HG02885 (cell line): Measurements from ENCODE around the gene PSMG3.

Source experiments
- ATAC-seq: cut with Tn5 transposase; IDR thresholded peaks from one replicate; pipeline ENCODE4 v1.9.1; 2021; ENCODE audit warnings: mild to moderate bottlenecking; ENCODE audit not compliant: unreplicated experiment, poor library complexity

The PSMG3 gene

DNA sequence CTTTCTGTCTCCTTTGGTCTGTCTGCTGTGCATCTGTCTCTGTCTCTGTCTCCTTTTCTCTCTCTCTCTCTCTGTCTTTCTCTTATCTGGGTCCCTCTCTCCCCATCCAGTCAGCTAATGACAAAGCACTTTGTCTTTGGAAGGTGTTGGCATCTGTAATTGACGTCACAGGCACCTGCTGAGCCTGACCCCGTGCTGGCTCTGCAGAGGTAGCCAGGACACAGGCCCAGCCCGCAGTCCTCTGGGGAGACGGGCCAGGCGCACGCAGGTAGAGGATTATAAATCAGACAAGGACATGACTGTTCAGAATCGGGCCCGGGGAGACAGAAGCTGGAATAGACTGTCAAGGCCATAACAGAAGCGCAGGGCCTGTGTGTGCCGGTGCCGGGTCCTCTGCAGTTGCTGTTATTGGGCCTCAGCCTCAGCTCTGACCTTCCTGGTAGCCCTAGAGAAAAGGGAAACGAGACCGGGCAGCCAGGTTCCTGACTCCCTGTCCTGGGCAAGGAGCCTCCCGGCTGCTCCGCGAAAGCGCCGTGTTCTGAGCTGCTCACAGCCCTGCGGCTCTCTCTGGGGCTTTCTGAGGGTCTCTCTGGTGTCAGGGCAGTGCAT lies 10.7 kb upstream of the PSMG3 start:
- no peak for ATAC-seq

DNA sequence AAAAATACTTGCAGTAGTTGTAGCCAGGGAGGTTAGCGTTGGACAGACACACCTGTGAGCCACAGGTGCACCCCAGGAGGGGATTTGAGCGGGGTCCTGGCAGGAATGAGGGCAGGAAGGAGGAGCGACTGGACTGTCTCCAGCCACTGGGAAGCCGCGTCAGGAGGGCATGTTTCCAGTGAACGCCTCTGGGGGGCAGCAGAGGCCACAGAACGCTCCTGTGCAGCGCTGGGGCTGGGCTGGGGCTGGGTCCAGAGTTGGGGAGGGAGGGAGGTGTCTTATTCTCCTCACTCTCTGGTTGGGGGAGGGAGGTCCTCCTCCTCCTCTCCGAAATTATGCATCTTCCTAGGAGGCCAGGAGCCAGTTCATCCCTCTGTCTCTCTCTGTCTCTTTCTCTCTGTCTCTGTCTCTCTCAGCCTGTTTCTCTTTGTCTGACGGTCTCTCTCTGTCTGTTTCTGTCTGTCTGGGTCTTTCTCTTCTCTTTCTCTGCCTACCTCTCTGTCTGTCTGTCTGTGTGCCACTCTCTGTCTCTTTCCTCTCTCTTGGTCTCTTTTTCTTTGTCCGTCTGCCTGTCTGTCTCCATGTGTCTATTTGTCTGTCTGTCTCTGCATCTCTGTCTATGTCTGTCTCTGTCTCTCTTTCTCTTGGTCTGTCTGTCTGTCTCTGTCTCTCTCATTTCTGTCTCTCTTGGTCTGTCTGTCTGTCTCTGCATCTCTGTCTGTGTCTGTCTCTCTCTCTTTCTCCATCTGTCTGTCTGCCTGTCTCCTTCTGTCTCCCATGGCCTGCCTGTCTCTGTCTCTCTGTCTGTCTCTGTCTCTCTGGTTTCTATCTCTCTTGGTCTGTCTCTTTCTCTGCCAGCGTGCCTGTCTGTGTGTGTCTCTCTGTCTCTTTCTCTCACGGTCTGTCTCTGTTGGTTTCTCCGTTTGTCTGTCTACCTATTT lies 9.9 kb upstream of the PSMG3 start:
- ATAC-seq = no peak

DNA sequence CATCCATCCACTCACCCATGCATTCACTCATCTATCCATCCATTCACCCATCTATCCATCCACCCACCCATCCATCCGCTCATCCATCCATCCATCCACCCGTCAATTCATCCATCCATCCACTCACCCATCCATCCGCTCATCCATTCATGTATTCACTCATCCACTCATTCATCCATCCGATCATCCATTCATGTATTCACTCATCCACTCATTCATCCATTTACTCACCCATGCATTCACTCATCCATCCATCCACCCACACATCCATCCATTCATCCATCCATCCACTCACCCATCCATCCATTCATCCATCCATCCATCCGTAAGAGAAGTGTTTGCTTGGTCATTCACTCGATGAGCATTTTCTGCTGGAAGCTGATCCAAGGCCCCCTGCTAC lies 8.7 kb upstream of the PSMG3 start:
- ATAC-seq = no peak

DNA sequence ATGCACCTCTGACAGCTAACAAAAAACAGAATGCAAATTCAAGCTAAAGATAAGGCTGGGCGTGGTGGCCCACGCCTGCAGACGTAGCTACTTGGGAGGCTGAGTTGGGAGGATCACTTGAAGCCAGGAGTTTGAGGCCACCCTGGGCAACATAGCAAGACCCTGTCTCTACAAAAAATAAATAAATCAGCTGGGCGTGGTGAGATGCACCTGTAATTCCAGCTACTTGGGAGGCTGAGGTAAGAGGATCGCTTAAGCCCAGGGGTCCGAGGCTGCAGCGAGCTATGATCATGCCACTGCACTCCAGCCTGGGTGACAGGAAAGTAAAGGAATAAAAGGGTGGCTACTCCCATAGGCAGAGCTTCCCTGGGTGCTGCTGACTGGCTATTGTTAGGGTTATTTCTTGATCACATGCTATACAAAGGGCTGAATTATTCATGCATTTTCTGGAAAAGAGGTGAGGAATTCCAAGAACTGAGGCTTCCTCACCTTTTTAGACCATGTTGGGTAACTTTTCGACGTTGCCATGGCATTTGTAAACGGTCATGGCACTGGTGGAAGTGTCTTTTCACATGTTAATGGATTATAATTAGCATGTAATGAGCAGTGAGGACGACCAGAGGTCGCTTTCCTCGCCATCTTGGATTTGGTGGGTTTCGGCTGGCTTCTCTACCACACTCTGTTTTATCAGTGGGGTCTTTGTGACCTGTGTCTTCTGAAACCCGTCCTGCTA lies 6.9 kb upstream of the PSMG3 start:
- ATAC-seq = no peak

DNA sequence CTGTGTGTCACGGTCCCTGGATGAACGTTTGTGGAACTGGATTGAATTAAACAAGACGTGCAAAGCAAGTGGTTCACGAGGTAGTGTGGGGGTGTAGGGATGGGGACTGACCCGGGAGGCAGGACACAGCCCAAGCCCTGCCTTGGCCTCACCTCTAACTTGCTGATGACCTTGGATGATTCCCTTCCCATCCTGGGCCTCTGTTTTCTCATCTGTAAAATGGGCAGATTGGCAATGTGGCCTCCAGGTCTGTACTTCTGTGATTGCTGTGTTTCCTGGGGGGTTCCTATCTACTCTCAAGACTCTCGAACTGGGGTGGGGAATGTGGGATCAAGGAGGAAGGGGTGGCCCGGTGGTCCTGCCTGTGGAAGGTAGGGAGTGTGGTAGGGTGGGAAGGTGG lies 6.0 kb upstream of the PSMG3 start:
- no peak for ATAC-seq

DNA sequence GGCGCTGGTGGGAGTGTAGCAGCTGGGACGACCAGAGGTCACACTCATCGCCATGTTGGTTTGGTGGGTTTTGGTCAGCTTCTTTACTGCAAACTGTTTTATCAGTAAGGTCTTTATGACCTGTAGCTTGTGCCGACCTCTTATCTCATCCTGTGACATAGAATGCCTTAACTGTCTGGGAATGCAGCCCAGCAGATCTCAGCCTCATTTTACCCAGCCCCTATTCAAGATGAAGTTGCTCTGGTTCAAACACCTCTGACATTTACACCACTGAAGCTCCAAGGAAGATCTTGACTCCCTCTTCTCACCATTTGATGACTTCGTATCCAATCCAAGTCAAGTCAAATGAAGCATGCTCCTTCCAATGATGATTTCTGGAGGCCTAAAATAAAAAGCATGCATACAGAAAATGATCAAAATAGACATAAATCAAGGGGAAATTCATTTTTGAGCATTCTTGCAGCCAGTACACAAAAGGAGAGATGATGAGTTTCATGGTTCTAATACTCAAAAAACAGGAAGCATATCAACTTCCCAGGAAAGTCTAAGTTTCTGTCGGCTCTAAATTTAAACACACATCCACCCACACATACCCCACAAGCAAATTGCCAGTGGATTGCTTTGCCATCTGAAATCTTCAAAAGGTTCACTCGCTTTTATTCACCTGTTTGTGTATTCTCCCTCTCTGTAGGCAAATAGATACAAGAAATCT lies 2.4 kb upstream of the PSMG3 start:
- no peak for ATAC-seq

DNA sequence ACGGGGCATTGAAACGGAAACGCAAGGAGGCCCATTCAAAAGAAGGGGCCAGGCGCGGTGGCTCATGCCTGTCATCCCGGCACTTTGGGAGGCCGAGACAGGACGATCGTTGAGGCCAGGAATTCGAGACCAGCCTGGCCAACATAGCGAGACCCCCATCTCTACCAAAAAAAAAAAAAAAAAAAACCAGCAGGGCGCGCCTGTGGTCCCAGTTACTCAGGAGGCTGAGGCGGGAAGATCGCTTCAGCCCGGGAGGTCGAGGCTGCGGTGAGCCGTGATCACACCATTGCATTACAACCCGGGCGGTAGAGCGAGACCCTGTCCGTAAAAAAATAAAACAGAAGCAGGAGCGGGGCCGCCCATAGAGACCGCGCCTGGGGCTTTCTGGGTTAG lies 396 bp downstream of the PSMG3 start:
- no peak for ATAC-seq

DNA sequence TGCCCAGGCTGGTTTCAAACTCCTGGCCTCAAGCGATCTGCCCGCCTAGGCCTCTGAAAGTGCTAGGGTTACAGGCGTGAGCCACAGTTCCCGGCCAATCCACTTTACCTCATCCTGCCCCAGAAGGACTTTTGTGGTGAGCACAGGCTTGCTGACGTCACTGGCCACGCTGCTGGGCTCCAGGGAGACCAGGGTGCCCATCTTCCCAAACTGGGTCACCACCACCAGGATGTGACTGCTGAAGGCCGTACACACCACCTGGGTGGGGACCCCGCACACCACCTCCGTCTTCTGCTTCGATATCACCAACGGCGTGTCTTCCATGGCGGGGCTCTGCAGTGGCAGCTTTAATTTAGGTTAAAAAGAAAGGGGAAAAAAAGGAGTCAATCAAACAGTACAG lies 816 bp downstream of the PSMG3 start:
- no peak for ATAC-seq

DNA sequence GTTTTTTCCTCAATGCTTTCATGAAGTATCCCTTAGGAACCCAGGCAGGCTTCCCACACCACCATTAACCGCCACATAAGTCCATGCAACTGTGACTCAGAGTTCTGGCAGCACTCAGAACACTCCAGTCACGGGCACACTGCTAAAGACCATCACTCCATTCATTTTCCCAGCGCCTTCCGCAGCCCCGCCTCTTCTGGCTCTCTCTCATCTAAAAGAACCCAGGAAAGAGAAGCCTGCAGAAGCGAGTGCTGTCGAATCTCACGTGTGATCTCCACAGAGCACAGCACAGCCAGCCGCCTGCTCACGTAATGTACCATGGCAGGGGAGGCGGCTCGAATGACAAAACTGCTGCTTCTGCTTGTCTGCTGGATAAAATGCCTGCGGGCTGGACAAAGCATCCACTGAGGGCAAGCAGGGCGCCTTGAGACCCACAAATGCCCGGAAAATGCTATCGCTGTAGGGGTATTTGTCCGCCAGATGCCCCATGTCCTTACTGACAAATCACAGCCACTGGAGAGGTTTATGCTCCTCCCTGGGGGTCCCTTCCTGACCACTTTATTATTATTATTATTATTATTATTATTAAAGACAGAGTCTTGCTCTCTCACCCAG lies 1.8 kb downstream of the PSMG3 start:
- no peak for ATAC-seq

DNA sequence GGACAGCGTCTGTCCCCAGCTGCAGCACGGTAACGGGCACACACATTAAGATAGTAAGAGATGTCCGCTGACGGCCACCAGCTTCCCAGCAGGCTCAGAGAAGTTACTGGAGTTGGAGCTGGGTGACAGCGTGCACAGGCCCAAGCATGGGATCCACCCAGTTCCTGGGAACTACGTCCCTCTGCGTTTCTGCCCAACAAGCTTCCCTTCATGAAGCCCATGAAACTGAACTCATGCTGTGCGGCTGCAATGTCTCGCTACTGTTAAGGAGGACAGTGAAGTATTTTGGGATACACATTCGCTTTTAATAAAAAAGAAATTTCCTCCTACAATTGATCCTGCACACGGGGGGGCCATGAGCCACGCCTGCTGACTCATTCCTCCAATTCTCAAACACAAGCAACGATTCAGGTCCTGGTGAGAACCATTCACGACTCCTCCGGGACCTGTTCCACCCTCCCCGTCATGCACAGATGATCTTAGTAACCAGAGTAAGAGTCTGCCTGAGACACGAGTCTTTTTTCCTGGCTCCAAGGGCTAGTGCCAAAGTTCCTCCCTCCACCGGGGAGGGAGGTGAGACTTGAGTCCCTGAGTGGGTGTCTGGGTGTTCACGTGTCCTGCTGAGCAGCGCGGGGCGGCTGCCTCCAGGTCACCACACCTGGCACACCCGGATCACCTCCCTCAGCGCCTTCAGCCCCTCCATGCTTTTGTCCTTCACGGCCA lies 2.6 kb downstream of the PSMG3 start:
- no peak for ATAC-seq

DNA sequence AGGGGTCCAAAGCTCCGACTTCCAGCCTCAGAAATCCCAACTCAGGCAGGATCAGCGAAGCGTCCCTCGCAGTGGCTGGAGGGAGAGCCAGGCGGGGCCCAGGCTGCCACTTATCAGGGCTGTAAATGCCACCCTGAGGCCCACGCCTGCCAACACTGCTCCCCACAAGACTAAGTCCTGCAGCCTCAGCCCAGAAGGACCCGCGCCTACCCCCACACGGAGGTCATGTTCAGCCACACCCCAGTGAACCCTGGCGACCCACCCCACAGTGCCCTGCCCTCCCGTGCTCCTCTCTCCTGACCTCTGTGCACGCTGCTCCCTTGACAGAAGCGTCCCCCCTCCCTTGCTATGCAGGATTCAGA lies 3.2 kb downstream of the PSMG3 start:
- ATAC-seq = no peak

DNA sequence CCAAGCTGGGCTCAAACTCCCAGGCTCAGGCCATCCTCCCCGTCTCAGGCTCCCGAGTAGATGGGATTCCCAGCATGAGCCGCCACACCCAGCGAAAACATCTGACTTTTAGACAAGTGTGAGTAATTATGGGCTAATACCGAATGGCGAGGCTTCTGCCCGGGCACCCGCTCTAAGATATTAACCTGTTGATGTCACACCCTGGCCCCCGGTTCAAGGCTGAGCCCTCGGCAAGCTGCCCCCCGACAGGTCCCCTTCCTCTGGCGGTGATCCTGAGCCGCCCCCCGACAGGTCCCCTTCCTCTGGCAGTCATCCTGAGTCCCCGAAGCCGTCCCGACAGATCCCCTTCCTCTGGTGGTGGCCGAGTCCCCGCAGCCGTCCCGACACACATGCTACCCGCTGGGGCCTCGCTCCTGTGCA lies 5.2 kb downstream of the PSMG3 start:
- ATAC-seq = no peak

DNA sequence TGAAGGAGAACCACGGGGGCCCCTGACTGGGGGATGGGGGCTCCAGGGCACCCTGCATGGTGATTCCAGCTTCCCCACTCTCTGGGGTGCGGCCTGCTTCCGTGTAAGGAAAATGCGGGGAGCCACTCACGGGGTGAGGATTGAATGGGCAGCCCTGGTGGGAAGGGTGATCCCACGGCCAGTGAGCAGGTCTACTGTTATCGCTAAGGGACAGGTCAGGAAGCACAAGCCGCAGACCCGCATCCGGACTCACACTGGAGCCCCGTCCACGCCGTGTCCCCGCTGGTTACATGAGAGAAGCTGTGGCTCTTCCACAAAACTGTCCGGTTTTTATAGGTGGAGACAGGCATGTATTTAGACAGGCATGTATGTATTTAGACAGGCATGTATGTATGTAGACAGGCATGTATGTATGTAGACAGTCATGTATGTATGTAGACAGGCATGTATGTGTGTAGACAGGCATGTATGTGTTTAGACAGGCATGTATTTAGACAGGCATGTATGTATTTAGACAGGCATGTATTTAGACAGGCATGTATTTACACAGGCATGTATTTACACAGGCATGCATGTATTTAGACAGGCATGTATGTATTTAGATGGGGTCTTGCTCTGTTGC lies 5.7 kb downstream of the PSMG3 start:
- no peak for ATAC-seq

DNA sequence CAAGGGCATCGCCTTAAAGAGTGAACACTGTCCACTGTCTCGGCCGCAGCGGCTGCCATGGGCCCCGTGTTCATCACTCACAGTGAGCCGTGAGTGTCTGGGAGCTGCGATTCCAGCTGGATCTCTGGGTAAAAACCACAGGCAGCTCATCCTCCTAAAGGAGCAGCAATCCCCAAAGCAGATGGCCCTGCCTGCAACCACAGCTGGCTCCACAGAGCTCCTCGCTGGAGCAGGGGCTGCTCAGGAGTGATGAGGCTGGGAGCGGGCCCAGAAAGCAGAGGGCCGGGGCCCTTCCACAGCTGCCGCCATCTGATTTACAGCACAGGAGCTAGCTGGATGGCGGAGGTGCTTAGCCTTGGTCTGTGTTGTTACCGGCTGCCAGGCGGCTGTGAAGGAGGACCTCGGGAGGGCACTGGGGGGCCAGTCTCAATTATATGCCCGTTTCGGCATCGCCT lies 7.2 kb downstream of the PSMG3 start:
- ATAC-seq = no peak

DNA sequence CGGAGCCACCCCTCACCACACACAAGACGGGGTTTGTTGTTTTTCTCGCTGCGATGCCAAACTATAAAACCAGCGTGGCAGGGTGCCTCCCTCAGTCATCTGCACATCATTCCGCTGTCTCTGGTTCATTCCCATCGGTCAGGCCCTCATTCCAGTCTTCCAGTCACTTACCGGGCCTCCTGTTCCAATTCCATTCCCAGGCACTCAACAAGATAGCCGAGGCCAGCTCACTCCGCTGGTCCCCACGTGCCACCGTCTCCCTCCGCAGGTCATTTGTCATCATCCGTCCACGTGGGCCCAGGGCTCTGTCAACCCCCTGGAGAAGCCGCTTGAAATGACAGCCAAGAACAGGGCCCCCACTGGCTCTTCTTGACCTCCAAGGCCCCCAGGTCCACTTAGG lies 7.7 kb downstream of the PSMG3 start:
- no peak for ATAC-seq

DNA sequence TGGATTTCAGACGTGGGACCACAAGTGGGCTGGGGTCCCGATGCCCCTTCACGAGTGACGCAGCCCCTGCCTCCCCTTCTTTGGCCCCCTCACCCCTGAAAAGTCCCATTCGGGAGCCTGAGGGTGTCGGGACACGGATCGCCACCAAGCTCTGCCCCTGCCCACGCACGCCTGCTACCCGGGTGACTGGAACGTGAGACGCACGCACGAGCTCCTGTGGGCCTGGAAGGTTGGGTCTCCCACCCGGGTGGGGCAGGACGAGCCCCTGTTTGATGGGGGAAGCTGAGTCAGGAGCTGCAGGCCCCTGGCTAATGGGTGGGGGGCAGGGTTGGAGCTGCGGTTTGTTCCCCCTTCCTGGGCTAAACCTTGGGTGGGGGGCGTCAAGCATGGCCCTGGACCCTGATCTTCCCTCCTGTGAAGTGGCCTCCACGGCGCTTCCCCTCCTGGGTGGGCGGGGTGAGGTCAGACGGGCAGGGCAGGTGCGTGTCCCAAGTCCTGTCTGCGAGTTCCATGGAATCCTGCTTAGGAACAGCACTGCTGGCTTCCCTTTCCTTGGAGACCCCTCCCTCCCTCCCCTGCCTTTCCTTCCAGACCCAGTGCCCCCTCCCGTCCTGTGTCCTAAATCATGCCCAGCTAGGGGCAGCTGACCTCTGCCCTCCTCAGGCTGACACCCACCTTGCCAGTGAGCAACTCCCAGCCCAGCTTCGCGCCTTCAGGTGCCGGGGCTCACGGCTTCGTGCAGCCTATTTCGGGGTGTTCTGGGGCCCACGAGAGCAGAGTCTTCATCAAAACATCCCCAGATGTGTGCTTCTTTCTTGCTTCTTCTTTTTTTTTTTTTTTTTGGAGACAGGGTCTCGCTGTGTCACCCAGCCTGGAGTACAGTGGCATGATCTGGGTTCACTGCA lies 8.5 kb downstream of the PSMG3 start:
- ATAC-seq = no peak

DNA sequence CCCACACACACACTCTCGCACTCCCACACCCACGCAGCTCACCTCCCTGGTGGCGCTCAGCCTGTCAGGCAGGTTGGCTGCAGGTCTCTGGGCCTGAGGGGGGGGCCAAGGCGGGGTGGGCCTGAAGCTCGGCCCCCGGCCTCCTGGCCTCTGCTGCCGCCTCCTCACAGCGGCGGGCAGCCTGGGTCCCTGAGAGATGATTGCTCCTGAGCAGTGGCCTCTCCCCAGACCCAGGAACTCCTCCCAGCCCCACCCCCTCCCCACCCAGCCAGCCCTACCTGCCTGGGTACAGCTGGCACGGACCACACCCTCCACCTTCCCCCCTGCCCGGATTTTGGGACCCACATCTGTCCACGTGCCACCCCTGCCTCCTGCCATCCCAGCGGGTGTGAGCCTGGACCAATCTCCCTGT lies 9.2 kb downstream of the PSMG3 start:
- ATAC-seq = no peak
